Stimulated activated CD4-positive, alpha-beta T cell treated with anti-CD3 and anti-CD28 coated beads, Interleukin-4, amount 100 ng/mL, for 4 hours (primary cell): ENCODE results near the gene IFNL1.
A peak's percentile ranks its signal among the peaks of the same experiment; 100 is the strongest.
"Not testable (repeated sequence)": the region's sequence is repeated elsewhere in the genome, so short reads cannot be mapped to it uniquely, and the experiment has no call there.

Experiments used
- DNase-seq, 2 experiments: peaks; one replicate each; pipeline ENCODE4 v3.0.0-alpha.2; 2020

IFNL1 gene

GRCh38 chr19:39308531-39309304, 12.5 kb downstream of the IFNL1 start:
- no peak for DNase-seq

DNA sequence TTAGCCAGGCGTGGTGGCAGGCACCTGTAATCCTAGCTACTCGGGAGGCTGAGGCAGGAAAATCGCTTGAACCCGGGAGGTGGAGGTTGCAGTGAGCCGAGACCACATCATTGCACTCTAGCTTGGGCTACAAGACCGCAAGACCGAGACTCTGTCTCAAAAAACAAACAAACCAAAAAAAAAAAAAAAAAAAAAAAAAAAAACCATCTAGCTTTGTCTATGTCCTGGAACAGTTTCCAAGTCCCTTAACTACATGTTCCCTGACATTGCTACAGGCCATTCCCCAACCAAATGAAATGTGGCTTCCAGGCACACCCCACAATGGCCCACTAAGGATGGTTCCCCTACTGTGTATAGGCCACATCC, 13.1 kb downstream of the IFNL1 start:
- DNase-seq, result not testable (repeated sequence)

- no peak for DNase-seq
These were observed 14.5 kb downstream of the IFNL1 start for GRCh38 chr19:39310558-39311311.

GRCh38 chr19:39314016-39314728, 18.0 kb downstream of the IFNL1 start:
- DNase-seq, result no peak

- no peak for DNase-seq
These were observed 19.7 kb downstream of the IFNL1 start for GRCh38 chr19:39315933-39316332.

DNA sequence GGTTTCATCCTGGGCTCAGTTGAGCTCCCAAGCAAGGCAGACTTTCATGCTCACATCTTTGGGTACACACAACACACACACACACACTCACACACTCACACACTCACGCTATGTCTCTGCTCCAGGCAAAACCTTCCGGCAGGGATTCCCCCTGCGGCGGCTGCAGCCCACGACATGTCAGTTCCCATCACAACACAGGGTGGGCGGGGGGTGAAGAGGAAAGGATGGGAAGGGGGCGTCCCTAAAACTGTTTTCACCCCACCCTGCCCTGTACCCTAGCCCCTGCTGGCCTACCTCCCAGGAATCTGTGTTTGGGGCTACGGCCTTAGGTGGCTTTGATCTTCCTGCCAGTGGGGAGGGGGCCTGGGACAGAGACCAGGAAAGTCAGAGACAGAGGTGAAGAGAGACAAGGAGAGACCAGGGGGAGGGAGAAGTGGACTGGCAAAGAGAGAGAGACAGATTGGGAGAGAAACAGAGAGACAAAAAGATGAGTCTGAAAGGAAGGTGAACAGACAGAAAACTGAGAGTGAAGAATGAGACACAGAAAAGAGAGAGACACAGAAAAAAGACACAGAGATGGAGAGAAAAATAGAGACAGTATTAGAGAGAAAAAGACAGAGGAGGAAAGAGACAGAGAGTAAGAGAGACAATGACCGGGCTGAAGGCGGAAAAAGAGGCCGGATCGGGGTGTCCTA, 20.6 kb downstream of the IFNL1 start:
- no peak for DNase-seq

GRCh38 chr19:39317476-39317875, 21.3 kb downstream of the IFNL1 start:
- DNase-seq, result no peak

GRCh38 chr19:39318071-39318470, 21.9 kb downstream of the IFNL1 start:
- DNase-seq, result no peak

DNA sequence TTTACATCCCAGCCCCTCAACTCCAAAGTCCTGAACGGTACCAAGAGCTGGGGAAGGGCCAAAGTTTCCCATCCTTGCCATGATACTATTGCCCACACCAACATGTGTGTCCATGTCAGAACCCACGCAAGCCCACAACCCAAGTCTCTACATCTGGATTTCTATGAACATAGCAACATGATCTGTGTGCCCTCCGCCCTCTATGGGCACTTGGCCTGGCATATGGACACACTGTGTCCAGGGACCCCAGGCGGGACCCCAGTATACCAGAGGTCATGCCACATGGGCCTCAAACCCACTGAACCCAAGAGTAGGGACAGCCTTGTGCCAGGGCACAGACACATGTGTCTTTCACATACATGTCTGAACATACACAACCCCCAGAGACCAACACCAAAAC, 22.5 kb downstream of the IFNL1 start:
- DNase-seq, result no peak

DNA sequence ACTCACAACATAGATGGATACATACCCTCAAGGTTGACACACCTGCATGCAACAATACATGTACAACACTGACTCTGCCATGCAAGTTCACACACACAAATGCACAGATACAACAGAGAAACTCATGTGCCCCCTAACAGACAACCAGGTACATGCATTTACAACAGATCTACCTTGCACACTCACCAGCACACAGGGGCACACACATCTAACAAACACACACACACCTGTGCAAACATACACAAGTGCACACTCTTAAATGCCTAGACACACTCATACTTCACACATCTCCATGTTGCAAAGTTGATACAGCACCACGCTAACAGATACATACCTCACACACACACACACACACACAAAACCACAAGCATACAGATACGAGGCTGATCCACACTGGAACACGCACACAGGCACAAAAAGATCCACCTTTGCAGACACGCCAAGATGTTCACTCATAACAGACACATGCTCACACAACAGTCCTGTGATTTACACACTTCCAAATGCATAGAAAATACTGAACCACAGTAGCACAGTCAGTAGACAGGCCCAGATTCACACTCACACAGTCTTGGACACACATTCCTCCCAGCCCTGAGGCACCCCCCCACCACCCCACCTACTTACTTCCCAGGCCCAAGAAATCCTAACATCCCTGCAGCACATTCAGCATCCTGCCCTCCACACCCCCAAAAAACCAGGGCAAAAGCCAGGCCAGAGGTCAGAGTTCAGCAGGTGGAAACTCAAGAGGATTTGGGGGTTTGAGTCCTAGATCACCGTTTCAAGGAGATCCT, 23.1 kb downstream of the IFNL1 start:
- no peak for DNase-seq

DNA sequence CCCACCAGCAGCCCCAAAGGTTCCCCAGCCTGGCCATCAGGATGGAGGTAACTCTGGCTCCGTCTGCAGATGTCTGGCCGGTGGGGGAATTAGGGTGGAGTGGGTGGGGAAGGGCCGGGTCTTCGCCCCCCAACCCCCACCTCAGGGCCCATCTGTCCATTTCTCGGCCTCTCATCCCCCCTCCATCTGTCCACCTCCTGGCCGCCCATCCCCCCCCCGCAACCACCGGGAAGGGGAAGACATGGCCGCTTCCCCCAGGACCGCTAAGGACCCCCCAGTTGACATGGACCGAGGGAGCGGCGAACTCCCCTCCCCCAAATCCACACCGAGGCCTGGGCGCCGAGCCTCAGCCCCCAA, 23.7 kb downstream of the IFNL1 start:
- DNase-seq, result no peak

DNA sequence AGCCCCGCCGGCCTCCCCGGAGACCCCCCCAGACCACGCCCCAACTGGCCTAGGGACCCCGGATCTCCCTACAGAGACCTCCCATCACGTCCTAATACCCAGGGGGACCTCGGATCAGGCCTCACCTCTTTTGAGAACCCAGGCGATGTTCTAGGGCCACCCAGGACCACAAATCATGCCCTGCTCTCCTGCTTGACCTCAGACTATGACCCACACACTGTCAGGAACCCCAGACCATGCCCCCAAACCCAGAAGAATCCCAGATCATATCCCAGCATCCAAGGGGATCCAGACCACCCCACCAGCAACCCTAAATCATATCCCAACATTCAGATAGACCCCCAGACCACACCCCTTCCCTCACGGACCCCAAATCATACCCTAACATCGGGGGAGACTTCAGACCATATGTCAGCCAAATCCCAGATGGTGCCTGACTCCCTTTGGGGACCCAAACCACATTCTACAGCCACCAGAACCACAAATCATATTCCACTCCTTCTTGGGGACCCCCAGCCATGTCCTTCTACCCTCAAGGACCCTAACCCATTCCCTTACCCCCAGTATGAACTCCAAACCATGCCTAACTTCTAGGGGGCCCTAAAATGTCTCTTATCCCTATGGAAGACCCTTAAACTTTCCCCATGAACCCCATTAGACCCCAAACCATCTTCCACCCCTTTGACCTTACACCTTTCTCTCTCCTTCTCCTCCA, 25.1 kb downstream of the IFNL1 start:
- DNase-seq, result no peak

- no peak for DNase-seq
These were observed 25.6 kb downstream of the IFNL1 start for GRCh38 chr19:39321832-39322176.

DNA sequence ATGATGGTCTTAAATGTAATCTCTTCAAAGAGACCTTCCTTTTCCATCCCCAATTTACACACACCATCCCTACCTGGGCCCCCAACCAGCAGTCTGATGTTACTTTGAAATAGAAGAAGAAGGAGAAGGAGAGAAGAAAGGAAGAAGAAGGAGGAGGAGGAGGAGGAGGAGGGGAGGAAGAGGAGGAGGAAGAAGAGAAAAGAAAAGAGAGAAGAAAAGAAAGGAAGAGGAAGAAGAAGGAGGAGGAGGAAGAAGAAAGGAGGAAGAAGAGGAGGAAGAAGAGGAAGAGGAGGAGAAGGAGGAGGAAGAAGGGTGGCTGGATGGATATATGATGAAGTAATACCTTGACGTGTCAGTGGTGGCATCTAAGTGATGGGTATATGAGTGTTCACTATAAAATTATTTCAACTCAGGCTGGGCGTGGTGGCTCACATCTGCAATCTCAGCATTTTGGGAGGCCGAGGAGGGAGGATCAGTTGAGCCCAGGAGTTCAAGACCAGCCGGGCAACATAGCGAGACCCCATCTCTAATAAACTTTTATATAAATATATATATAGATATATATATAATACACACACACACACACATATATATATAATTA, 28.1 kb downstream of the IFNL1 start:
- no peak for DNase-seq

DNA sequence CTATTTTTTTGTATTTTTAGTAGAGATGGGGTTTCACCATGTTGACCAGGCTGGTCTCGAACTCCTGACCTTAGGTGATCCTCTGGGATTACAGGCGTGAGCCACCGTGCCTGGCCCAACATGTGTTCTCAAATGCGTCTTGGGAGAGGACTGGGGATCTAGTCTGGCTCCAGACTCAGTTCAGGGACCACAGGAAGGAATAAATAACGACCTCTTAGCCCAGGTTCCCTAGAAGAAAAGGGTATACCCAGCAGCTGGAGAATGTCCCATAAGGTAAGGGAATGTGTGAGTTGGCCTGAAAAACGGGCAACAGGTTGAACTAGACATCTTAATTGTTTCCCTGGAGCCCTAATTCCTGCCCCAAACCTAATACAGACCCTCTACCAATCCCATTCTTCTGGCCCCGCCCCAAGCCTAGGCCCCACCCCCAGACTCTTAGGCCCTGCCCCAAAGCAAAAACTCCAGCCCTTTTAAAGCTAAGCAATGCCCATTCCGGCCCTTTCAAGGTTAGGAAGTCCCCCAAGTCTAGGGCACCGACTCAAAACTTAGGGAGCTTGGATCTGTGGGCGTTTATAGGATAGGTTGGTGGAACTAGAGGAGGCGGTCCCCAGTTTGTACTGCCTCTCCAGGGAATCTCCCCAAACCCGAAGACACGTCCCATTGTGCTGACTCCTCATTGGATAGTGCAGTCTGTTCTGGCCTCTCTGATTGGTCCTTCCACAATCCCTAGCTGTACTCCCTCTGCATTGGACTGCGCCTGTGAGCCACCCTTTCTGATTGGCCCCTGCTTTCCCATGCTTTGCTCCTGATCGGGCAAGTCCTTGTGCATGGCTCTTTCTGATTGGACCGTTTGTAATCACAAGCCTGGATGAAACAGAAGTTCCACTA, 29.8 kb downstream of the IFNL1 start:
- no peak for DNase-seq

- DNase-seq, result no peak
These were observed 31.3 kb downstream of the IFNL1 start for GRCh38 chr19:39327363-39328045.

GRCh38 chr19:39328046-39328705, 32.0 kb downstream of the IFNL1 start:
- DNase-seq, result peak; percentile 74 to 81

GRCh38 chr19:39329948-39330347, 33.7 kb downstream of the IFNL1 start:
- DNase-seq, result no peak

- no peak for DNase-seq
These were observed 36.1 kb downstream of the IFNL1 start for GRCh38 chr19:39332293-39332692.
